Dedifferentiated amniotic fluid mesenchymal stem cell (primary cell): ENCODE measurements around the gene SERPINI2.
"Not testable (repeated sequence)": the region's sequence is repeated elsewhere in the genome, so short reads cannot be mapped to it uniquely, and the experiment has no call there.

Experiments used
- DNase-seq: peaks from one replicate; pipeline ENCODE4 v3.0.0-alpha.2; 2016; ENCODE audit errors: extremely low spot score

The SERPINI2 gene

DNA sequence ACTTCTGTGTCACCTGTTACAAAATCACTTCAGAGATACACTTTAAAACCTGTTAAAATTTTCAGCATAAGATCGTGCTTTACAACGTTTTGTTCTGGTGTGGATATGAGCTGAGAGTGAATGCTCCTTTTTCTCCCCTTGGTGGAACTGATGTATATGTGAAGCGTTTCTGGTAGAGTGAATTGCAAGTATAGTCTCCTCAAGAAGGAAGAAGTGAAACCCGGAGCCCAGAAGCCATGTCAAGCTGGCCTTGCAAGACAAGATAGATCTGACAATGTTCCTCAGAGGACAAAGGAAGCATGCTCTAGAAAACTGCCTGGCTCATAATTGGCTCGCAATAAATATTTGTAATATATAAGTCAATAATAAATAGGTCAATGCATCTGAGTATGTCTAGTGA is 23.6 kb downstream of the SERPINI2 start:
- DNase-seq: no peak

DNA sequence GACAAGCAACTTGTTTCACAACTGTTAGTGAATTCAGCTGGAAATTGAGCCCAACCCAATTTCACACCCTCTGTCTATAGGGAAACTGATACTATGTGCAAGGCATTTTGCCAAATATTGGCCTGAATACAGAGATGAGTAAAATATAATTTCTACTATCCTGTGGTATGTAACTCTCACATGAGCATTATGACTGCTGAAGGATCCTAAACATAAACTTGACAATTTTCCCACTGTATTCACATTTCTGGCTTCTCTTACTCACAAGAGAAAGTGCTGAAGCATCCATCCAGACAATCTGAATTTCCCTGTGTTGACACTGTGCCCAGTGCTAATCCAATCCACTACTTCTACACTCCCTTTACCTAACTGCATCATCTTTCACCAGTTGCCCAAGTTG is 28.4 kb downstream of the SERPINI2 start:
- DNase-seq: no peak

DNA sequence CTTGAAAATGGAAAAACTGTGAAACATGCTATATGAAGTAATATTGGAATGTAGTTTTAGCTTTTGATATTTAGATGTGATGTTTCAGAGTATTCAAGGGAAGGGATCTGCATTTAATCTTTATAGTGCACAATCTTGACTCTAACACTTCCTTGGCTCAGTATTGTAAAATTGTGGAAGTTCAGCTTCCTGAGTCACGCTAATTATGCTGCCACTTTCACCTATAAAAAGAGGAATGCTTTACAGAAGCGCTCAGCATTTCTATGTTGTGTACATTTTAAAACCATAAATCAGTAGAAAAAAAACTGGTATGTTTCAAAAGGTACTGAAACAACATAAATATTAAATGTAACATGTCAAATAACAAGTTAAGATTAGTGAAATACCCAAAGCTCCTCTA is 32.6 kb downstream of the SERPINI2 start:
- DNase-seq: no peak

DNA sequence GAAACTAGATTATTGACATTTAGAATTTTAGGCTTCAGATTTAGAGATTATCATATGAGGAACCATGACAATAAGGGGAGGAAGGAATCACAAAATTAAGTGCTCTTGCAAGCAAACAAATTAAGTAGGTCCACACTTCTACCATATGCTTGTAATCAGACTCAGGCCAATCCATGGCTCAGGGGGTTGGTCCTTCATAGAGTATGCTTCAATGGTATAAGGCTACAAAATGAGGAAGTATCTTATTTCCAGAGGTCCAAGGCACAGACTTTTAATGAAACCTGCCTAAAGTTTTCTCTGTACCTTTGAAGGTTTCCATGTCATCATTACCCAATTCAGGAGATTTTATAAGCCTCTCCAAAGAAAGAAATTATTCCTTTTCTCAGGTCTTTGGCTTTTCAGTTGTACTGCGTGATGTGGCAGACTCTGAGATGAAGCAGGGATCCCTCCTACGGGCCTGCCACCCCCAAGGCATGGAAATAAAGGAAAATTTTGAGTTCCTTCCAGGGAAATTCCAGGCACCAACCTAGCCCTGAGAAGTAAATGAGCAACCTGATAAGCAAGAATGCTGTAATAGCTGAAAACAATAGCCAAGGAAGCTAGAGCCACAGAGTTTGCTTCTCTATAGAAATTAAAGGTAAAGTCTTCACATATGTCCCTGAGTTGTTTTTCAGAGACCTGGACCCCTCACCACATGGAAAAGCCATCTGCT is 36.3 kb downstream of the SERPINI2 start:
- DNase-seq: no peak

DNA sequence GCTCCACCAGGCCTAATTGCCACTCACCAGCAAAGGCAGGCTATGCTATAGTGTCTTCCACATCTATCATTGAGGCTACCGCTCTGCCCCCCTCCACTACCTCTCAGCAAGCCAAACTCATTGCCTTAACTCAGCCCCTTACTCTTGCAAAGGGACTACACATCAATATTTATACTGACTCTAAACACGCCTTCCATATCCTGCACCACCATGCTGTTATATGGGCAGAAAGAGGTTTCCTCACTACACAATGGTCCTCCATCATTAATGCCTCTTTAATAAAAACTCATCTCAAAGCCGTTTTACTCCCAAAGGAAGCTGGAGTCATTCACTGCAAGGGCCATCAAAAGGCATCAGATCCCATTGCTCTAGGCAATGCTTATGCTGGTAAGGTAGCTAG is 46.9 kb downstream of the SERPINI2 start:
- DNase-seq: not testable (repeated sequence)

DNA sequence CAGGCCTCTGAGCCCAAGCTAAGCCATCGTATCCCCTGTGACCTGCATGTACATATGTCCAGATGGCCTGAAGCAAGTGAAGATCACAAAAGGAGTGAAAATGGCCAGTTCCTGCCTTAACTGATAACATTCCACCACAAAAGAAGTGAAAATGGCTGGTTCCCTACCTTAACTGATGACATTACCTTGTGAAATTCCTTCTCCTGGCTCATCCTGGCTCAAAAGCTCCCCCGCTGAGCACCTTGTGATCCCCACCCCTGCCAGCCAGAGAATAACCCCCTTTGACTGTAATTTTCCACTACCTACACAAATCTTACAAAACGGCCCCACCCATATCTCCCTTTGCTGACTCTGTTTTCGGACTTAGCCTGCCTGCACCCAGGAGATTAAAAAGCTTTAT is 51.4 kb downstream of the SERPINI2 start:
- DNase-seq: not testable (repeated sequence)

DNA sequence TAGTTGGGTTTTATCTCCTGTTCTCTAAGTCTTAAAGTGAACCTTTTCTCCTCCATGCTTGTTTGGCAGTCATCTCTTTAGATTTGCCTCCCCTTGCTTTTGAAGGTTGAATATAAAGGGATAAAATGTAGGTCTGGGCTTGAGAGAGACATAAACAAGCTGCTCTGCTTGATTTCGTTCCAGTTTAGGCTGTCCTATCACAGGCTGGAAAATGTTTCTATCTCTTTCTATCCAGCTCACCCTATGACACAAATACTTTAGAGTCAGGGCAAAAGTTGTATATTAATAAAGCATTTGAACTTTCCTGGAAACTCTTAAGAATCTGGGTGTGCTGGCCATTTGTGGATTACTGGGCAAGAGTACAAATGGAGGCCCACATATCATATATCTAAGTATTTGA is 64.2 kb downstream of the SERPINI2 start:
- DNase-seq: no peak

DNA sequence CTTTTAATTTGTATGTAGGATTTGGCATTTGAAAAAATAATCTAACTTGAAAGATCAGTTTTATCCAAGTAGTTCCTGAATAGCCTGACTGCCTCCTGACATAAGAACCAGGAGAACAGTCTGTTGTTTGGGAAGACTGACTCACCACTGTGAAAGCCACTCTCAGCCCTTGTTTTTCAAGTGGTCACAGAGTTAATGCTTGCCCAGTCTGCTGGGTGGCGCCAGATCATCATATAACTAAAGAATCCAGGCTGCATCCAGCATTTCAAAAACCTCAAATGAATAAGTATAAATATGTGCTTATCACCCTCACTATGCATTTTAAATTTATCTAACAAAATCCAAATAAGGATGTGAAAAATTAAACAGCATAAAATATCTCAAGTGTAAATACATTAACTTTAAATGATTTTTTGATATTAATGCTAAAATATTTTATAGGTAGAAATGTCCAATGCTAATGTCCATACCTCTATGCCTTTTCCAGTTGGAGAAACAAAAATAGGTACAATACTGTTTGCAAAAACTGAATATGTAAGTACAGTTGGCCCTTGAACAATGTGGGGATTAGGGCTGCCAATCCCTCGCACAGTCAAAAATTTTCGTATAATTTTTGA is 66.9 kb downstream of the SERPINI2 start:
- DNase-seq: peak; percentile 19

DNA sequence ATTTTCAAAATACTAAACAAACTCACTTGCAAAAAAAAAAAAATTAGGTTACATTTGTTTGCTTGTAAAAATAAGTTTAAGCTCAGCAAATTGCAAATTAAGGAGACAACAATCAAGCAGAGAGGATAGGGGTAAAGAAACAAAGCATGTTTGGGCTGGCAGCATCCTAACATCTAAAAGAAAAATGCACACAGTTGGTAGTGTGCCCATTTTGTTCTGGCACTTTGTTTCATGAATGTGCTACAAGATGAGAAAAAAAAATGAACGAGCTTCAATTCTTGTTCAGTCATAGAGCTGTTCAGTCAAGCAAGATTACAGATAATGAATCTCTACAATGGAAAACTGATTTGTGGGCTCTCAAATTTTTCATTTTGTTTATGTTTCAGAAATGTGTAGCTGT is 76.0 kb downstream of the SERPINI2 start:
- no peak for DNase-seq

DNA sequence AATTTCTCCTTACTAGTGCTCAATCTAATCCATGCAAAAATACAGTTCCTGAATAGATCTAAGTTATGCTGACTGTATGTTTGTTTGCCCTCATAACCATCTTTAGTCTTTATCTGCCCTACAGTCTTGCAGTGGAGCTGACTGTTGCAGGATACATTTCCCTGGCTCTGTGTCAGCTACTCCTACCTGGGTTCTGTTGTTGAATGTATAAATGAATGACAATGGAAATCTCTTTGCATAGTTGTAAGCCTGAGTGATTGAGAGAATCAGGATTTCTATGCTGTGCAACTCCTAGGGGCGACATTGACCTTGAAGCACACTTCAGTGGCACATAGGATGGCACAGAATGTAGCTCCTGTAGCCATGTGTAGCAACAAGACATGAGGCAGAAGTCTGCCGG is 77.8 kb downstream of the SERPINI2 start:
- no peak for DNase-seq

DNA sequence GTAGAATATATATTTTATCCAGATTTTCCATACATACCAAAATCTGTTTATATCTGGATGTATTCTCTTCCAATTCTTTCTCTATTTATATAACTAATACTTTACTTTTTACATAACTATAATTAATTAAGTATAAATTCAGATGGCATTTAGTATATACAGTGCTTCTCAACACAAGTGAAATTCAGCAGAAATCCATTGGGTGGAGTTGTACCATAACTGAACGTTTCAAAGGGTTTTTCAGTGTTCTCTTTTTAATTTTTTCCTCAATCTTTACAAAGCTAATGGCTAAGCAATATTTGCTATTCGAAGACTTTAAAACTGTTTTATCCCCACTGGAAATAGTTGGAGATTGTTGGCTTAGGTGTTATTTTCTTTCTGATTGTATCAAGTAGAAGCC is 79.8 kb downstream of the SERPINI2 start:
- DNase-seq: no peak
